NCI-H1436 (cell line): ENCODE measurements around the gene PSRC1.

Experiments used
- DNase-seq: peaks from one replicate; lab custom pipeline; 2025; lab: John Stamatoyannopoulos, UW

Gene PSRC1

DNA sequence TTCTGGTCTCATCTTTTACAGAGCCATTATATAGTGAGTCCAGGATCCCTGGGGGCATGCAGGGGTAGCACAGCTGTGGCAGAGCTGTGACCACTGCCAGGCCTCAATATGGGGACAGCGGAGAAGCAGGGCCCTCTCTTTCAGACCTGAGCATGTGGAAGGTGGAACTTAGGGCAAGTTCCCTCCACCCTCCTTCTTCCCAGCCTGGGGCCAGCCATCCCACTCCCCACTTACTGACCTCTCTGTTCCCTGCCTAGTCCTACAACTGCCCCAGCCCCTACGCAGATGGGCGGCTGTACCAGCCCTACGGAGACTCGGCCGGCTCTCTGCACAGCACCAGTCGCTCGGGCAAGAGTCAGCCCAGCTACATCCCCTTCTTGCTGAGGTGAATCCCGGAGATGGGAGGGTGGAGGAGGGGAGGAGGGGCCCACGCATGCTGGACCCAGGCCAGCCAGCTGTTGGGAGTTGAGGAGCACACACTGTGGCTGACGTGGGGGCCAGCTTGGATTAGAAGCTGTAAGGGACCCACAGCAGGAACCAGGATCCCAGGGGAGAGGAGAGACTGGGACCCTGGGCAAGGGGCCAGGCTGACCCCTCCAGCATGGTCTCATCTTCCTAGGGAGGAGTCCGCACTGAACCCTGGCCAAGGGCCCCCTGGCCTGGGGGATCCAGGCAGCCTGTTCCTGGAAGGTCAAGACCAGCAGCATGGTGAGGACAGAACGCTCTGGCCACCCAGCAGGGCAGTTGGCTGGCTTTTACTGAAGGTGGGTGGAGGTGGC lies 10.7 kb downstream of the PSRC1 start:
- DNase-seq = no peak

DNA sequence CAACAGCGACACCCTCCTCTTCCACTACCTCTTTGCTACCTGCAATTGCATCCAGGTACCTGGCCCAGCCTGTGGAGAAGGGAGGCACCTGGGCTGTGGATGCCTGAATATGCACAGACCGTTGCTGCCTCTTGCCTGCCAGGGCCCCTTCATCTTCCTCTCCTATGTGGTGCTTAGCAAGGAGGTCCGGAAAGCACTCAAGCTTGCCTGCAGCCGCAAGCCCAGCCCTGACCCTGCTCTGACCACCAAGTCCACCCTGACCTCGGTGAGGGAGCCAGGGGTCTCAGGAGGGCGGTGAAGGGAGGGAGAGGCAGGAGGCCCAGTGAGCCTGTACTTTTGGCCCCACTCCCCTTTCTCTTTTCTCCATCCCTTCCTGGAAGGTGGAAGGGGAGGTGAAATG lies 11.5 kb downstream of the PSRC1 start:
- DNase-seq = no peak

DNA sequence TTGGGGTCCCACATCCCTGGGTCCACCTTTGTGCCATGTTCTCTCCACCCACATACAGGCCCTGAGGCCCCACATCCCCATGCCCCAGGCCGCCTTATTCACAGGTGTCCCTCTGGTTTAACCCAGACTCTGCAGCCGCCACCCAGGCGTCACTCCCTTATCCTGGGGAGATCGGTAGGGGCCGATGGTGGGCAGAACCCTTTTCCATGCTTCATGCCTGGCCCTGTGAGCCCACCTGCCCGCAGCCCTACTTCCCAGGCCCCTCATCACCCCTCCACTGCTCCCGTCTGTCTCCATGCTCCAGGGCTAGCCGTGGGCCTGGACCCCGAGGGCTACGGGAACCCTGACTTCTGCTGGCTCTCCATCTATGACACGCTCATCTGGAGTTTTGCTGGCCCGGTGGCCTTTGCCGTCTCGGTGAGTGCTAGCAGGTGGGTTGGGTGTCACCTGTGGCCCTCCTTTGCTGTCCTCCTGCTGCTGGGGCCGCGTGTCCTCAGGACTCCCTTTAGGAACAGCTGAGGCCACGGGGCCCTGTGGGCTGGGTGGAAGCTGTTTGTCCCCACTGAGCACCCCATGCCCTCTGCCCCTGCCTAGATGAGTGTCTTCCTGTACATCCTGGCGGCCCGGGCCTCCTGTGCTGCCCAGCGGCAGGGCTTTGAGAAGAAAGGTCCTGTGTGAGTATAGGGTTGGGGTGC lies 12.2 kb downstream of the PSRC1 start:
- no peak for DNase-seq

DNA sequence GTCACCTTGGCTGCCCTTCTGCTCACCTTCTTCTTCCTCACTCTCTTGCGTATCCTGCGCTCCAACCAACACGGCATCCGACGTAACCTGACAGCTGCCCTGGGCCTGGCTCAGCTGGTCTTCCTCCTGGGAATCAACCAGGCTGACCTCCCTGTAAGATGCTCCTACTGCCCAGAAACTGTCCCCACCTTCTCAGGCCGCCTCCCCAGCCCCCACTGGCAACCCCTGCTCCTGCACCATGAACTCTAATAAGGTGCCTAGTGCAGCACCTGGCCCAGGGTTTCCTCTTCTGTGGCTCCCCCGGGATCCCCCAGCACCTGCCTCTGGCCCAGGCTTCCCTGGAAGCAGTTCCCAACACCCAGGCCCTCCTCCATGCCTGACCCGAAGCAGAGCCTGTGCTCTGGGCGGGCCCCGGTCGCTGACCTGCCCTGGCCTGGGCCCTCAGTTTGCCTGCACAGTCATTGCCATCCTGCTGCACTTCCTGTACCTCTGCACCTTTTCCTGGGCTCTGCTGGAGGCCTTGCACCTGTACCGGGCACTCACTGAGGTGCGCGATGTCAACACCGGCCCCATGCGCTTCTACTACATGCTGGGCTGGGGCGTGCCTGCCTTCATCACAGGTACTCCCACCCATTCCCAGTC lies 12.8 kb downstream of the PSRC1 start:
- no peak for DNase-seq

DNA sequence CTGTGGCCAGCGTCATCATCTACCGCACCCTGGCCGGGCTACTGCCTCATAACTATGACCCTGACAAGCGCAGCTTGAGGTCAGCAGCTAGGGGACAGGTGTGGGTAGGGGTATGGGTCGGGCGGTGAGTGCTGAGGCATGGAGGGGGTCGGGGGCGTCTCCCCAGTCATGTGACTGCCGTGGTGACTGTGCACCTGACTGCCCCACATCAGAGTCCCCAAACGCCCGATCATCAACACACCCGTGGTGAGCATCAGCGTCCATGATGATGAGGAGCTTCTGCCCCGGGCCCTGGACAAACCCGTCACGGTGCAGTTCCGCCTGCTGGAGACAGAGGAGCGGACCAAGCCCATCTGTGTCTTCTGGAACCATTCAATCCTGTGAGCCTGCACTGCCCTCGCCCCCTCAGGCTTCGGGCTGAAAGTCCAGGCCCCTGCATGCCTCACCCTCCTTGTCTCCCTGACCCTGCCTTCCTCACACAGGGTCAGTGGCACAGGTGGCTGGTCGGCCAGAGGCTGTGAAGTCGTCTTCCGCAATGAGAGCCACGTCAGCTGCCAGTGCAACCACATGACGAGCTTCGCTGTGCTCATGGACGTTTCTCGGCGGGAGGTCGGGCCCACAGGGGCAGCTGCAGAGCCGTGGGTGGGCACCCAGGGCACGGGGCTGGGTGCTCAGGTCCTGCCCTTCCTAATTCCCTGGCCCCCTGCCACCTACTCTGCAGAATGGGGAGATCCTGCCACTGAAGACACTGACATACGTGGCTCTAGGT lies 13.5 kb downstream of the PSRC1 start:
- DNase-seq = no peak

DNA sequence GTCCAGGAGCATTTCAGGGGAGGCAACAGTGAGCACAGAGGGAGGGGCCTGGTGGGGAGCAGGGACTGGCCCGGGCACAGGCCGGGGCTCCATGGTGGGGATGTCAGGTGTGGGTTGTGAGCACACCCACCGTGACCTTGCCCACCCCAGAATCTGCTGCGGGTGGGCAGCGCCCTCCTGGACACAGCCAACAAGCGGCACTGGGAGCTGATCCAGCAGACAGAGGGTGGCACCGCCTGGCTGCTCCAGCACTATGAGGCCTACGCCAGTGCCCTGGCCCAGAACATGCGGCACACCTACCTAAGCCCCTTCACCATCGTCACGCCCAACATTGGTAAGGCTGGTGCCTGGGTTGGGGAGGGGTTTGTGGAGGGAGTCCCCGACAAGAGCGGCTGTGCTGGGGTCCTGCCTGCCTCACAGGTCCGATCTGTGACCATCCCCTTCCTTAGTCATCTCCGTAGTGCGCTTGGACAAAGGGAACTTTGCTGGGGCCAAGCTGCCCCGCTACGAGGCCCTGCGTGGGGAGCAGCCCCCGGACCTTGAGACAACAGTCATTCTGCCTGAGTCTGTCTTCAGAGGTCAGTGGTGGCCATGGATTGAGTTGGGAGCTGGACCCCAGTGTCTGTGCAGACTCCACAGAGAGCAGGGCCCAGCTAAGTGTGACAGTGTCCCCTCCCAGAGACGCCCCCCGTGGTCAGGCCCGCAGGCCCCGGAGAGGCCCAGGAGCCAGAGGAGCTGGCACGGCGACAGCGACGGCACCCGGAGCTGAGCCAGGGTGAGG lies 14.3 kb downstream of the PSRC1 start:
- DNase-seq = no peak

DNA sequence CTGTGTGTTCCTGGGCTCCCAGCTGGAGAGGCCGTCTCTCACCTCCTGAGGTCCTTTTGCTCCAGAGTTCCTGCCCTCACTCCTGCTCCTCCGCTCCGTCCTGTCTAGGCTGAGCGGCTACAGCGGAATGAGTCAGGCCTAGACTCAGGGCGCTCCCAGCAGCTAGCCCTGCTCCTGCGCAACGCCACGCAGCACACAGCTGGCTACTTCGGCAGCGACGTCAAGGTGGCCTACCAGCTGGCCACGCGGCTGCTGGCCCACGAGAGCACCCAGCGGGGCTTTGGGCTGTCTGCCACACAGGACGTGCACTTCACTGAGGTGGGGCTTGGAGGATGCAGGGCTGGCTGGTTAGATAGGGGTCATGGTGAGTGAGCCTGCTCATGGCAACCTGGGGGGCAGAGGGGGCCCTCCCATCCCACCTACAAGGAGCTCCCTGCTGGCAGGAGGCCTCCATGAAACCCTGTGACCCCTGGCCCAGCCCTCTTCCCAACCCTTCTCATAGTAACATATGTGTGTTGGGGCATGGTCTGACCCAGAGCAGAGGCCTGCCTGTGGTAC lies 15.1 kb downstream of the PSRC1 start:
- no peak for DNase-seq

DNA sequence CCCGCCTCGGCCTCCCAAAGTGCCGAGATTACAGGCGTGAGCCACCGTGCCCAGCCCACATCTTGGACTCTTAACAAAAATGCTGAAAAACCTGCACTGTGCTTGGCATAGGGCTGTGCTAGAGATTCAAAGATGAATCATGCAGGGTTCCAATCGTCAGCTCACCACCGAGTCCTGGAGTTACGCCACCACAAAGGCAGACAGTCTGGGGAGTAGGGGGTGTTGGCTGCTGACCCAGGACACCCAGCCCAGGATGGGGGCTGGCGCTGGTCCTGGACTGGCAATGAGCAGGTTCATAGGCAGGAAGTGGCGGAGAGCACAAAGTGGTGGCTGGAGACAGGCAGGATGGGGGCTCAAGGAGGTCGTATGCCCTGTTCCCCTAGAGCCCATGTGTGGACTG lies 16.0 kb downstream of the PSRC1 start:
- DNase-seq = no peak

DNA sequence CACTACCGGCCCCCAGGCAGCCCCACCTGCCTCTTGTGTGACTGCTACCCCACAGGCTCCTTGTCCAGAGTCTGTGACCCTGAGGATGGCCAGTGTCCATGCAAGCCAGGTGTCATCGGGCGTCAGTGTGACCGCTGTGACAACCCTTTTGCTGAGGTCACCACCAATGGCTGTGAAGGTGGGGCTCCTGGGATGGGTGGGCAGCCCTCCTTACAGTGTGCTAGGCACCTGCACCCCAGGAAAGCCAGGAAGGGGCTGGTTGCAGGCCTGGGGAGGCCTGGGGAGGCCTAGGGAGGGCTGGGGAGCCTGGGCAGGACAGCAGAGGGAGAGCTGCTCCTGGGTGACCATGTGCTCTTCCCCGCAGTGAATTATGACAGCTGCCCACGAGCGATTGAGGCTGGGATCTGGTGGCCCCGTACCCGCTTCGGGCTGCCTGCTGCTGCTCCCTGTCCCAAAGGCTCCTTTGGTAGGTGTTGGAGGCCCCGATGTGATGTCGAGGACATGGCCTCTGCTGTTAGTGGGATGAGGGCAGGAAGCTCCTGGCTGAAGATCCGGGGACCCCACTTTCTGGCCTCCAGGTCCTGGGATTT lies 17.1 kb downstream of the PSRC1 start:
- no peak for DNase-seq

DNA sequence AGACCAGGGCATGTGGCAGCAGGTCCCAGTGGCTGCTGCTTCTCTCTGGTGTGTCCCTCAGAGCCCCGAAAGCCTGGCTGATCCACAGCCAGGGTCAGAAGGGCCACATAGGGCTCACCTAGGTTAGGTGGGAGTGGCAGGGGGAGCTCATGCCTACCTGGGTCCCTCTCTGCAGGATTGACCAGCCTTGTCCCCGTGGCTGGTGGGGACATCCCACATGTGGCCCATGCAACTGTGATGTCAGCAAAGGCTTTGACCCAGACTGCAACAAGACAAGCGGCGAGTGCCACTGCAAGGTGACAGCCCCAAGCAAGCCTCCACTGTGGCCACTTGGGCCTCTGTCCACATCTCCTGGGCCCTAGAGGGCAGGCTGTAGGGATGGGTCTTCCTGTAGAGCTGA lies 17.9 kb downstream of the PSRC1 start:
- DNase-seq = no peak

DNA sequence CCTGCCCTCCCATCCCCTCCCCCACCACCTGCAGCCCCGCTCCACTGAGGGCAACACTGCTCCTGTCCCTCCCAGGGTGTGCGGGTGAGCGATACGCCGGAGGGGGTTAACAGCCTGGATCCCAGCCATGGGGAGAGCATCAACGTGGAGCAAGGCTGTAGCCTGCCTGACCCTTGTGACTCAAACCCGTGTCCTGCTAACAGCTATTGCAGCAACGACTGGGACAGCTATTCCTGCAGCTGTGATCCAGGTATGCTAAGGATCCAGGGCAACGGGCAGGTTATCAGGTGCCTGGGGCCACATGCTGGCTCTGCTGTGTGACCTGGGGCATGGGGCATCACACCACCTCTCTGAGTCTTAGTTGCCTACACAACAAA lies 18.6 kb downstream of the PSRC1 start:
- DNase-seq = no peak

DNA sequence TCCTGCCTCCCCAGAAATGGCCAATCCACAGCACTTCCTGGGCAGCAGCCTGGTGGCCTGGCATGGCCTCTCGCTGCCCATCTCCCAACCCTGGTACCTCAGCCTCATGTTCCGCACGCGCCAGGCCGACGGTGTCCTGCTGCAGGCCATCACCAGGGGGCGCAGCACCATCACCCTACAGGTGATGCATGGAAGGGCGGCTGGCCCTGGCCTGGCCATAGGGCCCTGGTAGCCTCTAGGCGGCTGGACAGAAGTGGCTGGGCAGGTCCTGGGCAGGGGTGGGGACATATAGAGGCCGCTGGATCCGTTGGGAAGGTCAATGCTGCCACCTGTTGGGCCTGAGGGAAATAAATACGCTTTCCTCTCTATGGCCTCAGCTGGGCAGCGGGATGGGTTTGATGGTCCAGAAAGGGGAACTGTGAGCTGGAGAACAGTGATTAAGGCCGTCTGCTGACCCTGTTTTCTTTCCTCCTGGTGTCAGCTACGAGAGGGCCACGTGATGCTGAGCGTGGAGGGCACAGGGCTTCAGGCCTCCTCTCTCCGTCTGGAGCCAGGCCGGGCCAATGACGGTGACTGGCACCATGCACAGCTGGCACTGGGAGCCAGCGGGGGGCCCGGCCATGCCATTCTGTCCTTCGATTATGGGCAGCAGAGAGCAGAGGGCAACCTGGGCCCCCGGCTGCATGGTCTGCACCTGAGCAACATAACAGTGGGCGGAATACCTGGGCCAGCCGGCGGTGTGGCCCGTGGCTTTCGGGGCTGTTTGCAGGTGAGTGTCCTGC lies 19.2 kb downstream of the PSRC1 start:
- DNase-seq = peak; percentile 28

DNA sequence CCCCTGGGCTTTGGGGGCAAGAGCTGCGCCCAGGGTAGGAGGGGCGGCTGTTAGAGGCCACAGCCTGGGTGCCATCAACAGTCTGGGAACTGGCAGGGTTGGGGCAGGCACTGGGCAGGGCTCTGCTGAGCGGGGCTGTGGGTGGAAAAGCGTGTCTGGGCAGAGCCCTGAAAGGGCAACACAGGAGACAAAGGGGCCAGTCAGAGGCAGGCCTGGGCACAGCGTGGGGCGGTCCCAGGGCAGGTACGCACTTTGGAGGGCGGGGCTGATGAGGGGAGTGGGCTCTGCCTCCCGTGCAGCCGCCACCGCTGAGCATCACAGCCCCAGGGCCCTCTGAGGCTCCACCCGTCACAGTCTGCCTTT lies 19.7 kb downstream of the PSRC1 start:
- DNase-seq = peak; percentile 27

DNA sequence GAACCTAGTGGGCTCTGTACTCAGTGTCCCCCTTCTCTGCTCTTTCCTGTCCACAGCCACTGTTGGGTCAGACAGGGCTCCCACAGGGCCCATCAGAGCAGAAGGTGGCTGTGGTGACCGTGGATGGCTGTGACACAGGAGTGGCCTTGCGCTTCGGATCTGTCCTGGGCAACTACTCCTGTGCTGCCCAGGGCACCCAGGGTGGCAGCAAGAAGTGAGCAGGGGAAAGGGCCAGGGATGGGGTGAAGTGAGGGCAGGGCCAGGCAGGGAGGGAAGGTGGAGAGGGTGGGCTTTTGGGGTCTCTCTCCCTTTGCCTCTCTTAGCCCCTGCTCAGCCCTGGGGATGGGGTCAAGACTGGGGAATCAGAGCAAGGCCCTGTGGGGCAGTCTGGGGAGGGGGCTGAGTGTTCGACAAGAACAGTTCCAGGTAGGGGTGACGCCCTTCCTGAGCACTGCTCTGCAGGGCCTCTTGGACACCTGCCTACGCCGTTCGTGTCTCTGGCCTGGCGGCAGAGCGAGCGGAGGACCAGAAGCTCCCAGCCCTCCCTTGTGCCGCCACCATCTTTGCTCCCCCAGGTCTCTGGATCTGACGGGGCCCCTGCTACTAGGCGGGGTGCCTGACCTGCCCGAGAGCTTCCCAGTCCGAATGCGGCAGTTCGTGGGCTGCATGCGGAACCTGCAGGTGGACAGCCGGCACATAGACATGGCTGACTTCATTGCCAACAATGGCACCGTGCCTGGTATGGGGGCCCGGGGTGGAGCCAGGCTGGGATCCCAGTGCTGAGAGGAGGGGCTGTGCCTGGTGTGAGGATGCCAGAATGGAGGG lies 20.5 kb downstream of the PSRC1 start:
- DNase-seq = no peak

DNA sequence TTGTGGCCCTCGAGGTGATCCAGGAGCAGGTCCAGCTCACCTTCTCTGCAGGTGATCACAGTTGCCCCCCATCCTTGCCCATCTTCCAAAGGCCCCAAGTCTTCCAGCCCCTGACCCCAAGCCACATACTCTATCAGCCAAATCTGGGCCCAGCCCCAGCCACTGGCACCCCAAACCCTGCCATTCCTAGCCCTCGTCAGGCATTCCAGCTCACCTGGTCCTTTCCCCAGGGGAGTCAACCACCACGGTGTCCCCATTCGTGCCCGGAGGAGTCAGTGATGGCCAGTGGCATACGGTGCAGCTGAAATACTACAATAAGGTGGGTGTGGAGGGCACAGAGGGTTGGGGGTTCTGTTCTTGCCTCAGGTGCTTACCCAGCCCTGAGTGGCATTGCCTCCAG lies 21.4 kb downstream of the PSRC1 start:
- DNase-seq = no peak

DNA sequence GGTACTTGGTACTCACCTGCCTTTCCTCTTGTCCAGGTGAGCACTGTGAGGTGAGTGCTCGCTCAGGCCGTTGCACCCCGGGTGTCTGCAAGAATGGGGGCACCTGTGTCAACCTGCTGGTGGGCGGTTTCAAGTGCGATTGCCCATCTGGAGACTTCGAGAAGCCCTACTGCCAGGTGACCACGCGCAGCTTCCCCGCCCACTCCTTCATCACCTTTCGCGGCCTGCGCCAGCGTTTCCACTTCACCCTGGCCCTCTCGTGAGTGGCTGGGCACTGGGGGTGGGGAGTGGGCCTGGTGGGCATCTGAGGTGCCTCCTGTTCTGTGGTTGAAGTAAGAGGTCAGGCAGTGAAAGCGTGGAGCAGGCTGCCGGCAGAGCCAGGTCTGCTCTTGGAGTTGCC lies 21.9 kb downstream of the PSRC1 start:
- no peak for DNase-seq

DNA sequence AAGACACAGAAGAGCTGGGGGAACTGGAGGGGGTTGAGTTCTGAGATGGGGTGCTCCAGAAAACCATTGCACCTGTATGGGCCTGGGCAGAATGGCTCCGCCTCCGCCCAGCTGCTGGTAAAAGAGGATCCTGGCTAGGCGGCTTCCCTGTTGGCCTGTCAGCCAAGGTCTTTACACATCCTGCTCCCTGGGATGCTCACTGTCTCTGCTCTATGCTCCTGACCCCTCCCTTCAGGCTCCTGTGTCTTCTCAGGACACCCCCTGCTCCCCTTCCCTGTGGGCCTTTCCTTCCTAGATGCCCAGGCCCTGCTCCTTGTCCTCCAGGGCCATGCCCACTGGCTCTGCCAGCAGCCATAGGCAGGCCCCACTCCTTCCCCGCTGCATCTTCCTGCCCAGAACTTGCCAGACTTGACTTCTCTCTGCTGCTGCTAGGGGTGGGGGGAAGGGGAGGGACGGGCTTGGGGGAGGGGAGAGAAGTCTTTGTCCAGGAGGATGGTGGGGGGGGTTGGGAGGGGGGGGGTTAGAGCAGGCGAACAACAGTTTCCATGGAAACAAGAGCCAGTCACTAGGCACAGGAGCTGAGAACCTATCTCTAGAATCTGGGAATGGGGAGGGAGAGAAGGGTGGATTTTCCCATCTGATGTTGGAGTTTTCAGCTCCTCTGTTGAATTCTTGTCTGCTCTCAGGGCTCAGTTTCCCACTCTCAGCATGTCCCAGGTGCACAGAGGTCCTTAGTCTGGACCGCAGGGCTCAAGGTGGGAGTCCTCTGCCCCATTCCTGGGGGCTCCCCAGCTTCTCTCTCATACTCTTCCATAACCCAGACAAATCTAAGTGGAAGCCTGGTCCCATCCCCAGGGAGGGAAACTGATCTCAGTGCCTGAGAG lies 23.0 kb downstream of the PSRC1 start:
- DNase-seq = no peak
